ENCODE measurements around the gene GH2. TPM values are rescaled to one million over a fixed set of nuclear protein-coding genes. Genes with fewer than 3 reads are reported as not detected.
"Not testable (repeated sequence)": the region's sequence is repeated elsewhere in the genome, so short reads cannot be mapped to it uniquely, and the experiment has no call there.

GH2 gene
- total RNA-seq, 1 donor = not detected

DNA sequence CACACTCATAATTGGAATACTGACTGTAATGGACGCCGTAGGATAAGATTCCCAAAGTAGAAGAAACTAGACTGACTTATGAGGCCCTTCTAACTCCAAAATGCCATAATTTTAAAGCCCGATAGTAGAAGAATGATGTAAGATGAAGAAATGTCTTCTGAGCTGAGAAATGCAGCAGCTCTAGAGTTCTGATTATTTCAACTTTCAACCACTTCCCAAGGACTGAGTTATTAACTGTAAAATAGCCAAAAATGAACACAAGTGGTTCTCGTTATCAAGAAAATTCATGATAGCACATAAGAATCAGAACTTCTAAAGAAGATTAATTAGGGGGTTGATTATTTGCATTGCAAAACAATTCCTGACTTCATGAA, 11.5 kb downstream of the GH2 start:
- not testable (repeated sequence) for H3K9me3 ChIP-seq (ENCODE audit: low read depth, low read length); H3K4me1 ChIP-seq (ENCODE audit: insufficient read depth, low read length); H3K27me3 ChIP-seq (ENCODE audit: insufficient read depth, low read length); H3K4me3 ChIP-seq (ENCODE audit: low read length)

GRCh38 chr17:63869491-63870291, 12.1 kb downstream of the GH2 start:
- H3K4me3 ChIP-seq (ENCODE audit: low read length); H3K9me3 ChIP-seq (ENCODE audit: low read depth, low read length): not testable (repeated sequence)

GRCh38 chr17:63866625-63867024, 15.1 kb downstream of the GH2 start:
- not testable (repeated sequence) for H3K9me3 ChIP-seq (ENCODE audit: low read depth, low read length); H3K4me3 ChIP-seq (ENCODE audit: low read length); H3K27me3 ChIP-seq (ENCODE audit: insufficient read depth, low read length); H3K4me1 ChIP-seq (ENCODE audit: insufficient read depth, low read length)

More at GRCh38 chr17:63869491-63870291, 12.1 kb downstream of the GH2 start:
- not testable (repeated sequence) for H3K4me1 ChIP-seq (ENCODE audit: insufficient read depth, low read length); H3K27me3 ChIP-seq (ENCODE audit: insufficient read depth, low read length)

- no peaks in the 10 kb centered on the region for H3K4me1 ChIP-seq (ENCODE audit: insufficient read depth, low read length)
- no peak overlapping the region for H3K4me3 ChIP-seq (ENCODE audit: low read length)
- H3K27me3 ChIP-seq (ENCODE audit: insufficient read depth, low read length) = no peaks in the 10 kb centered on the region
- no peaks in the 10 kb centered on the region for H3K9me3 ChIP-seq (ENCODE audit: low read depth, low read length)
Measured at GRCh38 chr17:63859257-63859656, 22.5 kb downstream of the GH2 start.

GRCh38 chr17:63856425-63856824, 25.3 kb downstream of the GH2 start:
- H3K9me3 ChIP-seq (ENCODE audit: low read depth, low read length); H3K4me3 ChIP-seq (ENCODE audit: low read length); H3K27me3 ChIP-seq (ENCODE audit: insufficient read depth, low read length); H3K4me1 ChIP-seq (ENCODE audit: insufficient read depth, low read length): not testable (repeated sequence)

- no peaks in the 10 kb centered on the region for H3K27me3 ChIP-seq (ENCODE audit: insufficient read depth, low read length)
- no peak overlapping the region for H3K4me3 ChIP-seq (ENCODE audit: low read length)
- no peaks in the 10 kb centered on the region for H3K4me1 ChIP-seq (ENCODE audit: insufficient read depth, low read length)
- no peaks in the 10 kb centered on the region for H3K9me3 ChIP-seq (ENCODE audit: low read depth, low read length)
Measured at GRCh38 chr17:63855185-63855584, 26.6 kb downstream of the GH2 start.

DNA sequence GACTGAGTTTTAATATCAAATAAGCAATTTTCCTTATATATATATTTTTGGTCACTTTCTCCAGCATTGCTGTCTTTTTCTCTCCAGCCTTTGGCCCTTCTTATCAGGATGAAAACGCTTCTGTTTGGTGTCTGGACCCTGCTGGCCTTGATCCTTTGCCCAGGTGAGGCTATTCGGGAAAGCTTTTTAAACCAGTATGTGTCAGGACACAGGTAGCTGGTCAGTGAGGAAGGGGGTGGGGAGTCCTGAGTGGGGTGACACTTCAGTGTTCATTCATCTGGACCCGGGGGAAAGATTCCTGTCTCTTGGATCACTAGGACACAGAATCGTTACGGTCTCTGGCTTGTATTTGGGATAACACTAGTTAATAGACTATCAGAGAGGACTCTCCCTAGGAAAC, 27.0 kb downstream of the GH2 start:
- no peaks in the 10 kb centered on the region for H3K9me3 ChIP-seq (ENCODE audit: low read depth, low read length)
- no peak overlapping the region for H3K4me3 ChIP-seq (ENCODE audit: low read length)
- H3K27me3 ChIP-seq (ENCODE audit: insufficient read depth, low read length) = no peaks in the 10 kb centered on the region
- H3K4me1 ChIP-seq (ENCODE audit: insufficient read depth, low read length) = no peaks in the 10 kb centered on the region

DNA sequence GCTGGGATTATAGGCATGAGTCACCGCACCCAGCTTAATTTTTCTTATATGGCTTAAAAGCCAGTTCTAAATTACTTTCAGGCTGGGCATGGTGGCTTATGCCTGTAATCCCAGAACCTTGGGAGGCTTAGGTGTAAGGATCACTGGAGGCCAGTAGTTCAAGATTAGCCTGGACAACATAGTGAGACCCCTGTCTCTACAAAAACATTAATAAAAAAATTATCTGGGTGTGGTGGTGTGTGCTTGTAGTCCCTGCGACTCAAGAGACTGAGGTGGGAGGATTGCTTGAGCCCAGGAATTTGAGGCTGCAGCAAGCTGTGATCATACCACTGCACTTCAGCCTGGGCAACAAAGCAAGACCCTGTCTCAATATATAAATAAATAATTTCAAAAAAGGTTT, 28.5 kb downstream of the GH2 start:
- Histone ChIP-seq H3K9me3 (ENCODE audit: low read depth, low read length) (no peaks in the 10 kb centered on the region), H3K4me1 (ENCODE audit: insufficient read depth, low read length) (peaks cover 7% of the 10 kb centered on the region), H3K27me3 (ENCODE audit: insufficient read depth, low read length) (no peaks in the 10 kb centered on the region), H3K4me3 (ENCODE audit: low read length) (no peak overlapping the region)

DNA sequence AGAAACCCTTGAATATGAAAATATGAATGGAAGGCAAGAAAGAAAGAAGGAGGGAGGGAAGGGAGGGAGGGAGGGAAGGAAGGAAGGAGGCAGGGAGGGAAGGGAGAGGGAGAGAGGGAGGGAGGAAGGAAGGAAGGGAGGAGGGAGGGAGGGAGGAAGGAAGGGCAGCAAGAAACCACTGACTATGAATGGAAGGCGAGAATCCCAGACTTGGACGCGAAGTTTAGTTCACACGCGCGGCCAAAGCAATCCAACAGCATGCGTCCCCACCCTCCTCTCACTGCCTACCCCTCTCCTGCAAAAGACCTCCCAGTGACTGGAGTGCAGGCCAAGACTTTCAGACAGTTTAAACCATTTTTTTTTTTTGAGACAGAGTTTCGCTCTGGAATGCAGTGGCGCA, 31.3 kb downstream of the GH2 start:
- Histone ChIP-seq H3K4me3 (ENCODE audit: low read length) (no peak overlapping the region), H3K4me1 (ENCODE audit: insufficient read depth, low read length) (peaks cover 8% of the 10 kb centered on the region), H3K9me3 (ENCODE audit: low read depth, low read length) (no peaks in the 10 kb centered on the region), H3K27me3 (ENCODE audit: insufficient read depth, low read length) (no peaks in the 10 kb centered on the region)

DNA sequence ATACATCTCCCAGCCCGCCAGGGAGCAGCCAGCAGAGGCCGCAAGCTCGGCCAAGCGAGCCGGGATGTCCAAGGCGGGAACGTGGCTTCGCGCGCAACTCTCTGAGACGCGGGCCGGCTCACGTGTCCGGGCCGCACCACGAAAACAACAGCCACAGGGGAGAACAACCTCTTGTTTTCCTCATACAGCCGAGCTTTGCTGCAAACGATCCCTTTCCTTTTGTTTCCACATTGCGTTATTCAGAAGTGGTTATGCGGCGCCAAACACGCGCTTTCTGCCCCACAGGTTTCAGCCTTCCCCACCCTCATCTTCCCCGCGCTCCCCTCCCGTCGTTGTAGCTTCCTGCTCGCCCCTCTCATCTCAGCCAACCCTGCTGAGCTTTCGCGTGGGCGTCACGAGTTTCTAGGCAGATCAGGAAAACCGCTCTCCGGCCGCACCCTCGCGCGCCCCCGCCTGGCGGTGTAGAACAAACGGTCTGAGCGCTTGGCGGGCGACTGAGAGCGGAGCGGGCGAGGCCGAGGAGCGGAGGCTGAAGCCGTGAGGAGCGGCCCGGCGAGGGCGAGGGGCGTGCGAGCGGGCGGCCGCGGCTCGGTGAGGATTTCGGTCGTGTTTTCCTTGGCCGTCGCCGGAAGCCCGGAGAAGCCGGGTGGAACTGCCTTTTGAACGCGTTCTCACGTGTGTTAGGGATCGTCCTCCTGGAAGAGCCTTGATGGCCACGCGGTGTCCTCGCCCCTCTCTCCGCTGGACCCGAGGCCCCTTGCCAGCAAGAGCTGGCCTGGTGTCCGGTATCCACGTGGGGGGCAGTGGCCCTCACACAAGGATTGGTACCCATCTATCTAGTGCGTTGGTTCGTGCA, 32.7 kb downstream of the GH2 start:
- Histone ChIP-seq H3K4me1 (ENCODE audit: insufficient read depth, low read length) (peaks cover 11% of the 10 kb centered on the region), H3K9me3 (ENCODE audit: low read depth, low read length) (no peaks in the 10 kb centered on the region), H3K27me3 (ENCODE audit: insufficient read depth, low read length) (no peaks in the 10 kb centered on the region), H3K4me3 (ENCODE audit: low read length) (no peak overlapping the region)

DNA sequence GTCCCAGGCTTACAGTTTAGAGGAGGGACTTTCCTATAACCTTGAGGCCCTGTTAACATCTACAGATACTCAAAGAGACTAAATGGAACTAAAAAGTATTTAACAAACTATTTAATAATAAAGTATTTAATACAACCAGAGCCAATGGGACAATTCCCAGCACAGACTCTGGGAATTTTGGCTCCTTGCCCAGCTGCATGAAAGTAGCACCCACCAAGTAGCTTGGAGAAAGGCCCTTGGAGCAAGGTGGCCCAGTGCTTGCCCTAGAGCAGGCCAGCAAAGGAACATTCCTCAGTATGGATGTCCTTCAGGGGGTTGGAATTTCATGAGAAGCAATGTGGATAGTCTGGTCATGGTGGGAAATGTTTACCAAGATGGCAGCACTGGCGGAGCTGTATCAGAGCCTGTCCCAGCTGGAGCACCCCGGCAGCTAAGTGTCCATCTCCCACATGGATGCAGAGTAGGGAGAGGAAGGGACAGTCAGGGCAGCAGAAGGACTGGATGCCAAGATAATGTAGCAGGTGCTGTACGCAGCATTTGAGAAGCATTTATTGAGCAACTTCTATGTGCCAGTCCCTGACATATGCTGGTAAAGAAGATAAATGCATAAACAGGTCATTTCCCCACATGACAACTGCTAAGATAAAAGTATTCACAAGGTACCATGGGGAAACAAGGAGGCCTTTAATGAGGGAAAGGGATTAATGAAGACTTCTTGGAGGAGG, 34.1 kb downstream of the GH2 start:
- Histone ChIP-seq H3K27me3 (ENCODE audit: insufficient read depth, low read length) (no peaks in the 10 kb centered on the region), H3K9me3 (ENCODE audit: low read depth, low read length) (no peaks in the 10 kb centered on the region), H3K4me1 (ENCODE audit: insufficient read depth, low read length) (peaks cover 22% of the 10 kb centered on the region), H3K4me3 (ENCODE audit: low read length) (no peak overlapping the region)

DNA sequence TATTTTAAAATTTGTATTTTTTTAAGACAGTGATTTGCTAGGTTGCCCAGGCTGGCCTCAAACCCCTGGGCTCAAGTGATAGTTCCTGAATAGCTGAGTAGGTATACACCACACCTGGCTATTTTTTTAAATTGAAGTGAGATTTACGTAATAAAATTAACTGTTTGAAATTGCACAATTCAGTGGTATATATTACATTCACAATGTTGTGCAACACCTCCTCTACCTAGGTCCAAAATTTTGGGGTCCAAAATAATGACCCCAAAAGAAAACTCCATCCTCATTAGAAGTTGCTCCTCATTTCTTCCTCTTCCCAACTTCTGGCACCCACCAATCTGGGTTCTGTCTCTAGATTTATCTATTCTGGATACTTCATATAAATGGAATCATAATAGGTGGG, 36.2 kb downstream of the GH2 start:
- Histone ChIP-seq H3K4me1 (ENCODE audit: insufficient read depth, low read length) (peaks cover 34% of the 10 kb centered on the region), H3K27me3 (ENCODE audit: insufficient read depth, low read length) (no peaks in the 10 kb centered on the region), H3K4me3 (ENCODE audit: low read length) (no peak overlapping the region), H3K9me3 (ENCODE audit: low read depth, low read length) (no peaks in the 10 kb centered on the region)

GRCh38 chr17:63843910-63844677, 37.6 kb downstream of the GH2 start:
- Histone ChIP-seq H3K4me1 (ENCODE audit: insufficient read depth, low read length) (peaks cover 49% of the 10 kb centered on the region), H3K9me3 (ENCODE audit: low read depth, low read length) (no peaks in the 10 kb centered on the region), H3K4me3 (ENCODE audit: low read length) (peak overlapping the region; percentile 80), H3K27me3 (ENCODE audit: insufficient read depth, low read length) (no peaks in the 10 kb centered on the region)

GRCh38 chr17:63843387-63843888, 38.3 kb downstream of the GH2 start:
- H3K4me1 ChIP-seq (ENCODE audit: insufficient read depth, low read length) = peaks cover 50% of the 10 kb centered on the region
- peak overlapping the region; percentile 80 for H3K4me3 ChIP-seq (ENCODE audit: low read length)
- H3K27me3 ChIP-seq (ENCODE audit: insufficient read depth, low read length) = not testable (repeated sequence)

More at GRCh38 chr17:63843387-63843888, 38.3 kb downstream of the GH2 start:
- not testable (repeated sequence) for H3K9me3 ChIP-seq (ENCODE audit: low read depth, low read length)
